Camera-type eye (tissue), 1 donor: ENCODE data around the gene SPANXN5. TPM values are rescaled to one million over a fixed set of nuclear protein-coding genes. Genes with fewer than 3 reads are reported as not detected.

Experiments used
- total RNA-seq: library from RNA; depleted of rRNA; stranded (reverse); fragments of >200 nt; gene quantifications from one replicate; pipeline ENCODE4 v1.2.3, GENCODE V29; 2014

Gene SPANXN5, protein sequence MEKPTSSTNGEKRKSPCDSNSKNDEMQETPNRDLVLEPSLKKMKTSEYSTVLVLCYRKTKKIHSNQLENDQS
- total RNA-seq = not detected

DNA sequence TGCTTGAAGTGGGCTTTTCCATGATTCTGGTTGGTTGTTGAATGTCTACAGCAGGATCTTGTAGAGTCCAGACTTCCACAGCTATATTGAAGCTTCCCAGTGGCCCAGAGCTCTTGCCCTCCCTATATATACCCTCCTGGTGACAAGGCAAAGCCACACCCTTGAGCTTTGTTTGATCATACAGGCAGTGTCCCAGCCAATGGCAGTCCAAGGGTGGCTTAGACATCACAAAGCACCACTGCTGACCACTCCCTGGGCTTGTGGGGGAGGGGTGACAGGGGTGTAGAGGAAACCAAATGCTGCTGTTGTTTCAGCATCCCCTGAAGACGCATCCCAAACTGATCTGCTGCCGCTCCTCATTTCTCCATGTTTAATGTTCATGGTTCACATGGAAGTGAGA is at the start of gene SPANXN5:
Gene SPANXN5 (minus strand): TSS at position 101 of the 400 bp plus-strand sequence. CDS start 79 bp downstream, at position 22.

GRCh38 chrX:52811065-52811625 is 13.9 kb upstream of the SPANXN5 start, which contains the start of gene XAGE5:
Gene XAGE5, plus strand, starts transcription at chrX:52811287. Its CDS starts 1,280 bp downstream, at chrX:52812567.

DNA sequence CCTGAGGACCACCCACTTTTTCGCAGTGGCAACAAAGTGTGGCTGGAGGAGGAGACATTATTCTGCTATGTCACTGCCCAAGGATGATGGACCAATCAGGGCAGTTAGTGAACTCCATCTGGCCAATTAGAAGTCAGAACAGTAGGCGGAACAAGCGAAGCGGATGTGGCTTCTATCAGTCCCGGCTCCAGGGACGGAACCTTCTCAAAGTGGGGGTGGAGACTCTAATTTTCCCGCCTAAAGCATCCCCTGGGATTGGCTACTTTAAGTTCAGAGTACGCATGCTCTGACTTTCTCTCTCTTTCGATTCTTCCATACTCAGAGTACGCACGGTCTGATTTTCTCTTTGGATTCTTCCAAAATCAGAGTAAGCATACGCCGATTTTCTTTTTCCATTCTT is 46.3 kb downstream of the SPANXN5 start, which contains the start of gene SSX2B:
Gene SSX2B (plus strand): TSS at position 301 of the 400 bp plus-strand sequence. CDS start 1,429 bp downstream, outside the sequence.

Other genes starting within 250 kb of the SPANXN5 start
- not detected for gene SSX7, start 142.5 kb downstream of the SPANXN5 start, total RNA-seq
- not detected for gene SSX2, start 90.2 kb downstream of the SPANXN5 start, total RNA-seq
- gene SSX2B, start 46.2 kb downstream of the SPANXN5 start, total RNA-seq = not detected
- not detected for gene XAGE5, start 13.9 kb upstream of the SPANXN5 start, total RNA-seq
- gene XAGE3, start 70.7 kb upstream of the SPANXN5 start, total RNA-seq = not detected
- 33.8 TPM for gene FAM156B, start 99.9 kb upstream of the SPANXN5 start, total RNA-seq
- 53.8 TPM for gene FAM156A, start 161.1 kb upstream of the SPANXN5 start, total RNA-seq